HEK293T (cell line): ENCODE measurements around the gene OPRL1.
"Not testable (repeated sequence)": the region's sequence is repeated elsewhere in the genome, so short reads cannot be mapped to it uniquely, and the experiment has no call there.

Experiments
- ARNT ChIP-seq: fragments of 450-650 bp; IDR thresholded peaks from 2 replicates; pipeline ENCODE4 v1.6.1; 2017; ENCODE audit warnings: mild to moderate bottlenecking
- BHLHE40 ChIP-seq: fragments of 450-650 bp; IDR thresholded peaks from 2 replicates; pipeline ENCODE4 v1.6.1; 2016; ENCODE audit warnings: mild to moderate bottlenecking, moderate library complexity, borderline replicate concordance
- FOXM1 ChIP-seq: fragments of 450-650 bp; IDR thresholded peaks from 2 replicates; pipeline ENCODE4 v1.6.1; 2017; ENCODE audit warnings: mild to moderate bottlenecking, borderline replicate concordance
- HDGF ChIP-seq: fragments of 450-650 bp; IDR thresholded peaks from 2 replicates; pipeline ENCODE4 v1.6.1; 2017; ENCODE audit warnings: antibody characterized with exemption, borderline replicate concordance
- LEF1 ChIP-seq: fragments of 450-650 bp; IDR thresholded peaks from 2 replicates; pipeline ENCODE4 v1.6.1; 2017; ENCODE audit warnings: mild to moderate bottlenecking, borderline replicate concordance
- SP1 ChIP-seq: fragments of 450-650 bp; IDR thresholded peaks from 2 replicates; pipeline ENCODE4 v1.6.1; 2017

- TF ChIP-seq ARNT, SP1, HDGF, BHLHE40, LEF1, FOXM1: not testable (repeated sequence)
These were observed 54.9 kb downstream of the OPRL1 start for GRCh38 chr20:64134744-64135143.
